Breast epithelium (tissue), 3 donors: ENCODE results near the gene ARHGAP31.

Experiments used
- CTCF ChIP-seq, 3 donors: fragments of 450-650 bp; IDR thresholded peaks; one replicate each; pipeline ENCODE4 v1.5.1; 2016 to 2017; ENCODE audit warnings: antibody characterized with exemption in 3 of 3, mild to moderate bottlenecking in 3 of 3, moderate library complexity in 3 of 3
- POLR2AphosphoS5 ChIP-seq, 3 donors: sonication (generic); formaldehyde crosslinking; IDR thresholded peaks; one replicate each; pipeline ENCODE4 v1.6.1; 2017; ENCODE audit warnings: antibody characterized with exemption in 3 of 3

GRCh38 chr3:119347036-119347435 lies 52.9 kb downstream of the ARHGAP31 start:
- TF ChIP-seq POLR2AphosphoS5 (IDR thresholded peaks at IDR 0.05): no peak
- TF ChIP-seq CTCF (IDR thresholded peaks at IDR 0.05): no peak
